Activated CD8-positive, alpha-beta memory T cell treated with anti-CD3 and anti-CD28 coated beads for 24 hours (primary cell): ENCODE data around the gene RAMP1.
"Not testable (repeated sequence)": the region's sequence is repeated elsewhere in the genome, so short reads cannot be mapped to it uniquely, and the experiment has no call there.

Experiments used
- DNase-seq: peaks from one replicate; pipeline ENCODE4 v3.0.0-alpha.2; 2020

RAMP1 gene

GRCh38 chr2:237859533-237860272 is at the start of gene RAMP1:
Gene RAMP1, plus strand, starts transcription at chr2:237859623. Its CDS starts 53 bp downstream, at chr2:237859676.
- peak; percentile 58 for DNase-seq

- no peak for DNase-seq
These were observed 43.8 kb upstream of the RAMP1 start for GRCh38 chr2:237815637-237816036.

GRCh38 chr2:237816531-237816930 is 42.9 kb upstream of the RAMP1 start:
- DNase-seq, result no peak

GRCh38 chr2:237818066-237818473 is 41.4 kb upstream of the RAMP1 start:
- no peak for DNase-seq

- DNase-seq, result no peak
These were observed 40.2 kb upstream of the RAMP1 start for GRCh38 chr2:237819231-237819630.

GRCh38 chr2:237820421-237820820 is 39.0 kb upstream of the RAMP1 start:
- no peak for DNase-seq

- DNase-seq, result no peak
These were observed 35.9 kb upstream of the RAMP1 start for GRCh38 chr2:237823544-237823943.

GRCh38 chr2:237824085-237824484 is 35.3 kb upstream of the RAMP1 start:
- no peak for DNase-seq

GRCh38 chr2:237827421-237827987 is 31.9 kb upstream of the RAMP1 start:
- no peak for DNase-seq

GRCh38 chr2:237830522-237830921 is 28.9 kb upstream of the RAMP1 start:
- no peak for DNase-seq

GRCh38 chr2:237833546-237833945 is 25.9 kb upstream of the RAMP1 start:
- DNase-seq, result no peak

- no peak for DNase-seq
These were observed 24.1 kb upstream of the RAMP1 start for GRCh38 chr2:237835372-237835771.

- no peak for DNase-seq
These were observed 18.4 kb upstream of the RAMP1 start for GRCh38 chr2:237841051-237841450.

- not testable (repeated sequence) for DNase-seq
These were observed 10.5 kb upstream of the RAMP1 start for GRCh38 chr2:237848940-237849339.

- DNase-seq, result no peak
These were observed 5.1 kb upstream of the RAMP1 start for GRCh38 chr2:237854295-237854694.

GRCh38 chr2:237857791-237858190 is 1.6 kb upstream of the RAMP1 start:
- DNase-seq, result no peak

- peak; percentile 68 for DNase-seq
These were observed 935 bp upstream of the RAMP1 start for GRCh38 chr2:237858294-237859081.

- peak; percentile 56 for DNase-seq
These were observed 365 bp upstream of the RAMP1 start for GRCh38 chr2:237859082-237859433.

GRCh38 chr2:237860273-237860935 is 981 bp downstream of the RAMP1 start:
- DNase-seq, result no peak

- DNase-seq, result no peak
These were observed 2.6 kb downstream of the RAMP1 start for GRCh38 chr2:237861875-237862527.

GRCh38 chr2:237862528-237862895 is 3.1 kb downstream of the RAMP1 start:
- no peak for DNase-seq

GRCh38 chr2:237863102-237863511 is 3.7 kb downstream of the RAMP1 start:
- no peak for DNase-seq
